NCI-H1092 treated with DMSO at 0.1 percent for 48 hours (cell line): ENCODE results near the gene APPL1.

Experiments
- DNase-seq: peaks from one replicate; lab custom pipeline; 2025; lab: John Stamatoyannopoulos, UW

Gene APPL1, protein sequence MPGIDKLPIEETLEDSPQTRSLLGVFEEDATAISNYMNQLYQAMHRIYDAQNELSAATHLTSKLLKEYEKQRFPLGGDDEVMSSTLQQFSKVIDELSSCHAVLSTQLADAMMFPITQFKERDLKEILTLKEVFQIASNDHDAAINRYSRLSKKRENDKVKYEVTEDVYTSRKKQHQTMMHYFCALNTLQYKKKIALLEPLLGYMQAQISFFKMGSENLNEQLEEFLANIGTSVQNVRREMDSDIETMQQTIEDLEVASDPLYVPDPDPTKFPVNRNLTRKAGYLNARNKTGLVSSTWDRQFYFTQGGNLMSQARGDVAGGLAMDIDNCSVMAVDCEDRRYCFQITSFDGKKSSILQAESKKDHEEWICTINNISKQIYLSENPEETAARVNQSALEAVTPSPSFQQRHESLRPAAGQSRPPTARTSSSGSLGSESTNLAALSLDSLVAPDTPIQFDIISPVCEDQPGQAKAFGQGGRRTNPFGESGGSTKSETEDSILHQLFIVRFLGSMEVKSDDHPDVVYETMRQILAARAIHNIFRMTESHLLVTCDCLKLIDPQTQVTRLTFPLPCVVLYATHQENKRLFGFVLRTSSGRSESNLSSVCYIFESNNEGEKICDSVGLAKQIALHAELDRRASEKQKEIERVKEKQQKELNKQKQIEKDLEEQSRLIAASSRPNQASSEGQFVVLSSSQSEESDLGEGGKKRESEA

DNA sequence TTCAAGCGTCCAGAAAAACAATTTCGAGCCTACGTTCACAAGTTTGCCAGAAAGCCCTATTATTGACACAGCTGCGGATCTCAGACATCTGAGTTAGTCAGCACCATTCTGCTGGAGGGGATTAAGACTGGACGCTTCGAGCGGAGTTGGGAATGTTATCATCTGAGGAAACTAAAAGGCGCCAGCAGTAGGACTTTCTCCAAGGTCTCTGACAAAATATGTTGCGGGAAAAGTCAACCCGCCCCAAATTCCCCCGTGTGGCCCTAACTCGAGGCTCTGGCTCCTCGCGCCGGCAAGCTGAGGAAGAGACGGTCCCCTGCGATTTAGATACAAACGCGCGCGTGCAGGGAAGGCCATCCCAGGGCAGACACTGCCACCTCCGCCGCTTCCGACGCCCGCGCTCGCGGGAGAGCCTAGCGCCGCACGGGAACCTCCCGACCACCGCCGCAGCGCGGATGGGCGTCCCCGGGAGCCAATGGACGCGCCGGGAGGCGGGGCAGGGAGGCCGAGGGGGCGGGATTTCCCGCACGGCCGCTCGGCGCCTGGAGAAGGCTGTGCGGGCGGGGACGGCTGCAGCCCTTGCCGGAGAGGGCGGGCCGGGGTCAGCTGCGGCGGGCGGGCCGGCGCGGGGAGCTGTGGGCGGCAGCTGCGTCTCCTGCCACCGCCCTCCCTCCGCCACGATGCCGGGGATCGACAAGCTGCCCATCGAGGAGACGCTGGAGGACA lies at the start of gene APPL1:
Gene APPL1, plus strand, starts transcription at position 526 of the 726 bp plus-strand sequence. Its CDS starts 155 bp downstream, at position 681.
- DNase-seq = peak; percentile 78

DNA sequence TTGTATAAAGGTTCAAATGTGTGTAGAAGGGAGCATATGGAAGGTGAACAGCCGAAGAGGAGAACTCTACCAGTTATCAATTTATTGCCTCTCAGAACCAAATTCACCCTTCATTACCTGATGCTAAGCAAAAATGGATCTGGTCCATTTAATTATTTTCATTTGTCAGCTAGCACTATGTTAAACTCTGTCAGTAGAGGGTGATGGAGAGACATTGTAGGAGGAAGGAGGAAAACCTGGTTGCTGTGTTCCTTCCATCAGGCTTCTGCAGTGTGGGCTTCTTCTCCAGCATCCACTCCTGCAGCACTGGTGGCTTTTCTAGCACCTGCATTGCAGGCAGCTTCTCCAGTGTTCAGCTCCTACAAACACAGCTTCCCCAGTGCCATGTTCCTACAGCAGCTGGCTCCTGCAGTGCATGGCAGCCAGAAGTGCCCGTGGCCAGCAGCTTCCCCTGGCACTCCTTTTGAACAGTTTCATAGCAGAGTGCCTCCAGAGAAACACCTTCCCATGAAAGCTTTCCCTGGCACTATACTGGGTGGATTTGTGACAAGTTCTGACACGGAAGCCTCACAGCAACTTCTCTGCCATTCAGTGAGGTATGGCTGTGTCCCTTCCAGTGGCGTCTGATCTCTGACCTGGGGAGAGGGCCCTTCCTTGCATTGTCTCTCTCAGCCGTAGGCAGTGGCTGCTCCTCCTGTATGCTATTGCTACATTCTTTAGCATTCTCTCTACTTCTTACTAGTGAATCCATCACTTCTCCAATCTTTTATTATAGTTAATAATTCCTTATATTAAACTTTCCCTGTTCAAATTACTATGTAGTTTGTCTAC lies 47.7 kb upstream of the APPL1 start:
- peak; percentile 33 for DNase-seq

DNA sequence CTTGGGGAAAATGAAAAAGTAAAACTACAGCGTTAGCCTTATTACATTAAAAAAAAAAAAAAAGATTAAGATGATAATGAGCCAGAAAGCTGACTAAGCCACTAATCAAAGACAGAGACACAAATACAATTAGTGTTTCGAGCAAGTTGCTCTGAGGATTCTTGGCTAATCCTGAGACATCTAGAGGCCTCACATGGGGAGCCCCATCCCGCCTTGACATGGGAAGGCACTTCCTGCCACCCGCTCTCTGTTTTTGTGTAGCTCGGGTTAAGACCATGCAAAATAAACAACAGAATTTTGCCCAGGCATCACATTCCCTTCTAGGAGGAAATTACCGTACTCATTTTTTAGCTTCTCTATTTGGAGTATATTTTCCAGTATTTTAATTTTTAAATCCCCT lies 43.0 kb upstream of the APPL1 start:
- no peak for DNase-seq

- no peak for DNase-seq
Measured at GRCh38 chr3:57192028-57192427, 35.5 kb upstream of the APPL1 start.

GRCh38 chr3:57194641-57195040 lies 32.9 kb upstream of the APPL1 start:
- DNase-seq = no peak

GRCh38 chr3:57199895-57200297 lies 27.6 kb upstream of the APPL1 start, which contains the start of gene HESX1:
Gene HESX1, minus strand, starts transcription at chr3:57199978. Its CDS starts 60 bp downstream, at chr3:57199918.
- no peak for DNase-seq

GRCh38 chr3:57206423-57206822 lies 21.1 kb upstream of the APPL1 start:
- DNase-seq = no peak

GRCh38 chr3:57221883-57222282 lies 5.6 kb upstream of the APPL1 start:
- DNase-seq = peak; percentile 5

GRCh38 chr3:57224856-57225255 lies 2.7 kb upstream of the APPL1 start:
- no peak for DNase-seq

- no peak for DNase-seq
Measured at GRCh38 chr3:57226176-57226575, 1.4 kb upstream of the APPL1 start.

- DNase-seq = peak; percentile 34
Measured at GRCh38 chr3:57227930-57228751, 612 bp downstream of the APPL1 start.

DNA sequence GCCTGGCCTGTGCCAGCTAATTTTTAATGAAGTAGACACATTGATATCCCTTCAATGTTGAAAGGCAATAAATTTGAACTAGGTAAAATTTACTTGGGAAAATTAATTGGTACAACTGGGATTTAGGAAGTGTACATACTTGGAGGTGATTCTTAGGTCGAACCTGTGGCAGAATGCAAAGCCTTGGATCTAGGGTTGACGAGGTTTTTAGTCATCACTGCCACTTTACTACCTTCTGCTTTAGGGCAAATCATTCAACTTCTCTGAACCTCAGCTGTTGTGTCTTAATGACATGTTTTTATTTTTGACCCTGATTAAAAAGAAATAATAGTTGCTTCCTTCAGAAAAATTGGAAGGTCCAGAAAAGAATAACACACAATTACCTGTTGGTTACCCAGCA lies 2.5 kb downstream of the APPL1 start:
- DNase-seq = no peak

- DNase-seq = no peak
Measured at GRCh38 chr3:57233799-57234198, 6.3 kb downstream of the APPL1 start.

- DNase-seq = no peak
Measured at GRCh38 chr3:57234613-57235575, 7.4 kb downstream of the APPL1 start.

DNA sequence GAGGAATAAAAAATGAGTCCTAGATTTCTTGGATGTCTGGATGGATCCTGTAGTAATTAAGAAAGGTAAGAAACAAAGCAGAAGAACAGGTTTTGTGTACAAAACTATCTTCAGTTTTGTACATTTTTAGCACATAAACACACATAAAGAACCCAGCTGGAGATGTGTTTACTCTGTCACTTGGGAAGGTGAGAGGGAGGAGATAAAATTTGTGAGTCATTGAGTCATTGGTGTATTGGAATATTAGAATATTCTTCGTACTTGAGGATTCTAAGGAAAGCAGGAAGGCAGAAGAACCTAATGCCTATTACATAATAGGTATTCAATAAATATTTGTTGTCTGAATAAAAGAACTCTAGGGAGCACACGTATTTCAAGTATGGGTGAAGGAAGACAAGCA lies 17.4 kb downstream of the APPL1 start:
- no peak for DNase-seq

DNA sequence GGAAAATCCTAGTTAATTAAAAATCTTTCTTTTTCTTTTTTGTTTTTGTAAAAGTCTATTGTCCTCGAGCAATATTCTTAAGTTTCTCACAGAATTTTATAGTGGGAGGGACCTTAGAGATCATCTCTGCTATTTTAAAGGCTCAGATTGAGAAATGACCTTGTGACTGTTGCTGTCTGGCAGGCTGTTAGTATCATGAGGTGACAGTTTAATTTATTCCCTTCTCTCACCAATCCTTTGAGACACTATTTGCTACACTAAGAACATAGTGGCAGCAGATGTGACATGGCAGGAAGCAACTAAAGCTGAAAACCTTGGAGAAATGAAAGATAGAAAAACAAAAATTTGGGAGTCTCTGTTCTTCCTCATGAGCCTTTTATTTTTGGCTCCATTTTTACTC lies 24.9 kb downstream of the APPL1 start:
- no peak for DNase-seq

- DNase-seq = no peak
Measured at GRCh38 chr3:57256844-57257243, 29.3 kb downstream of the APPL1 start.

DNA sequence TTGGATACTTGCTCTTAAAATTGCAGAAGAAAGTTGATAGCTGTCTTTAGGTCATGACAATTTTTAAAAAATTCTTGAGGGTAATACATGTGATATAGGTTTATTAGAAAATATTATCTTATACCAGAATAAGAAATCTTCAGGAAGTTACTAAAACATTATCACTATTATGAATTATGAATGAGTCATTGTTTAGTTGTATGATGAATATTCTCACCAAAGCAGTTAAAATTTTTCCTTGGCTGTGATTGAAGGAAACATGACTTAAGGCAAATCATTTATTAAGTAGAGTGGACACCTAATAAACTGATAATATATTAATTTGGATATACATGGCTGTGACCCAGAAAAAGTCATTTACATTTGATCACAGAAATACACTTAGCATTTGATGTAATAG lies 30.1 kb downstream of the APPL1 start:
- no peak for DNase-seq

GRCh38 chr3:57261119-57261518 lies 33.6 kb downstream of the APPL1 start:
- no peak for DNase-seq

GRCh38 chr3:57261929-57262328 lies 34.4 kb downstream of the APPL1 start:
- no peak for DNase-seq
